K562 (cell line): ENCODE measurements around the gene DHRS12. TPM values are rescaled to one million over a fixed set of nuclear protein-coding genes. Genes with fewer than 3 reads are reported as not detected.
A peak's percentile ranks its signal among the peaks of the same experiment; 100 is the strongest.

Experiments used
- ATF7 ChIP-seq: fragments of 450-650 bp; IDR thresholded peaks from 2 replicates; pipeline ENCODE4 v1.7.1; 2014; ENCODE audit warnings: mild to moderate bottlenecking, moderate library complexity
- BDP1 ChIP-seq: IDR thresholded peaks from 3 replicates; pipeline ENCODE4 v1.6.1; 2011; ENCODE audit not compliant: insufficient read length, insufficient read depth
- BRD4 ChIP-seq: fragments of 200-600 bp; sonication (generic); IDR thresholded peaks from 2 replicates; pipeline ENCODE4 v1.6.1; 2017; ENCODE audit warnings: inconsistent platforms
- CBX1 ChIP-seq: sonication (generic); IDR thresholded peaks from 2 replicates; pipeline ENCODE4 v1.6.1; 2016; ENCODE audit warnings: antibody characterized with exemption, low read depth, mild to moderate bottlenecking
- CBX5 ChIP-seq: IDR thresholded peaks from 2 replicates; pipeline ENCODE4 v1.6.1; 2014; ENCODE audit warnings: low read depth, borderline replicate concordance
- ESRRA ChIP-seq: fragments of 450-650 bp; IDR thresholded peaks from 2 replicates; pipeline ENCODE4 v1.6.1; 2014; ENCODE audit warnings: low read depth, mild to moderate bottlenecking, moderate library complexity, borderline replicate concordance
- KDM1A ChIP-seq, 2 experiments: fragments of 450-650 bp; IDR thresholded peaks; 2 replicates each; pipeline ENCODE4 v1.6.1; 2016; ENCODE audit warnings: mild to moderate bottlenecking in 2 of 2
- KDM4B ChIP-seq, 2 experiments: fragments of 450-650 bp in 1 of 2; sonication (generic) in 1 of 2; IDR thresholded peaks; 2 replicates each; pipeline ENCODE4 v1.6.1; 2016 to 2017; ENCODE audit warnings: borderline replicate concordance in 2 of 2, antibody characterized with exemption in 1 of 2, low read depth in 1 of 2, mild to moderate bottlenecking in 1 of 2
- MEIS2 ChIP-seq: fragments of 450-650 bp; IDR thresholded peaks from 2 replicates; pipeline ENCODE4 v1.6.1; 2014; ENCODE audit warnings: mild to moderate bottlenecking; ENCODE audit not compliant: partially characterized antibody
- NCOA2 ChIP-seq, 2 experiments: fragments of 450-650 bp; IDR thresholded peaks; 2 replicates each; pipeline ENCODE4 v1.6.1; 2018; ENCODE audit warnings: mild to moderate bottlenecking in 2 of 2, moderate library complexity in 1 of 2; ENCODE audit not compliant: partially characterized antibody in 2 of 2
- PBX2 ChIP-seq, 2 experiments: IDR thresholded peaks in 1 of 2; conservative IDR thresholded peaks in 1 of 2; 2 replicates each; pipeline ENCODE4 v1.6.1; 2016; ENCODE audit warnings: low read depth in 2 of 2, mild to moderate bottlenecking in 1 of 2, missing compliant biosample characterization in 1 of 2, missing genetic modification characterization in 1 of 2, moderate library complexity in 1 of 2
- POLR2G ChIP-seq: fragments of 200-400 bp; formaldehyde crosslinking; IDR thresholded peaks from 2 replicates; pipeline ENCODE4 v1.6.1; 2017; ENCODE audit warnings: low read depth, mild to moderate bottlenecking, antibody characterized with exemption, low read length, moderate library complexity
- SNIP1 ChIP-seq: fragments of 450-650 bp; IDR thresholded peaks from 2 replicates; pipeline ENCODE4 v1.7.1; 2017; ENCODE audit warnings: low read depth, mild to moderate bottlenecking
- TAL1 ChIP-seq: fragments of 450-650 bp; IDR thresholded peaks from 2 replicates; pipeline ENCODE4 v1.6.1; 2016; ENCODE audit warnings: mild to moderate bottlenecking
- ZBED1 ChIP-seq: IDR thresholded peaks from 2 replicates; pipeline ENCODE4 v1.6.1; 2014
- ZNF146 ChIP-seq: IDR thresholded peaks from one replicate; pipeline ENCODE4 v1.6.1; 2018; ENCODE audit warnings: missing compliant biosample characterization; ENCODE audit not compliant: unreplicated experiment
- ZNF232 ChIP-seq: sonication (generic); formaldehyde crosslinking; IDR thresholded peaks from 2 replicates; pipeline ENCODE4 v1.8.0; 2022; ENCODE audit warnings: mild to moderate bottlenecking, missing genetic modification reagents
- ZNF311 ChIP-seq: fragments of 250-450 bp; sonication (Bioruptor Pico); IDR thresholded peaks from 2 replicates; pipeline ENCODE4 v1.4.0; 2020; ENCODE audit warnings: mild to moderate bottlenecking, moderate library complexity
- ZNF408 ChIP-seq: fragments of 250-450 bp; sonication (Bioruptor Pico); IDR thresholded peaks from 2 replicates; pipeline ENCODE4 v1.4.0; 2020; ENCODE audit warnings: low read depth, mild to moderate bottlenecking, moderate library complexity
- ZNF586 ChIP-seq: fragments of 450-650 bp; formaldehyde crosslinking; conservative IDR thresholded peaks from 2 replicates; pipeline ENCODE4 v1.4.0; 2020; ENCODE audit warnings: mild to moderate bottlenecking, moderate library complexity
- polyA plus RNA-seq, 8 experiments: library from polyadenylated mRNA; depleted of rRNA in 4 of 8; stranded (reverse) in 5 of 8; unstranded in 3 of 8; fragments of >200 nt; fragmentation: Nextera tagmentation in 2 of 8; fragmentation: Illumina TruSeq in 1 of 8; extraction: Ambion mirVana in 2 of 8; extraction: Trizol in 1 of 8; gene quantifications; 2 replicates each; pipeline versions ENCODE4 v1.2.1 to v1.2.3, GENCODE V29; 2011 to 2014; ENCODE audit warnings: inconsistent platforms in 1 of 8, missing spikeins in 1 of 8
- total RNA-seq, 7 experiments: library from RNA; depleted of rRNA in 6 of 7; stranded (reverse); fragments of >200 nt in 6 of 7; fragmentation: Illumina TruSeq in 2 of 7; extraction: Trizol in 2 of 7; gene quantifications; 2 replicates each; pipeline versions ENCODE4 v1.2.1 to v1.2.3, GENCODE V29; 2011 to 2021; ENCODE audit warnings: low replicate concordance in 1 of 7
- TF ChIP-seq, protein P1 (sequence below): fragments of 250-450 bp; sonication (Bioruptor Pico); IDR thresholded peaks from 2 replicates; pipeline ENCODE4 v1.4.0; 2020

The DHRS12 gene
- total and polyA plus RNA-seq, 9 of the 15 experiments (the other 6 are each of a cell fraction or from before 2014, with no cell fraction given): 0.62 to 2.7 (median 0.98) TPM

DNA sequence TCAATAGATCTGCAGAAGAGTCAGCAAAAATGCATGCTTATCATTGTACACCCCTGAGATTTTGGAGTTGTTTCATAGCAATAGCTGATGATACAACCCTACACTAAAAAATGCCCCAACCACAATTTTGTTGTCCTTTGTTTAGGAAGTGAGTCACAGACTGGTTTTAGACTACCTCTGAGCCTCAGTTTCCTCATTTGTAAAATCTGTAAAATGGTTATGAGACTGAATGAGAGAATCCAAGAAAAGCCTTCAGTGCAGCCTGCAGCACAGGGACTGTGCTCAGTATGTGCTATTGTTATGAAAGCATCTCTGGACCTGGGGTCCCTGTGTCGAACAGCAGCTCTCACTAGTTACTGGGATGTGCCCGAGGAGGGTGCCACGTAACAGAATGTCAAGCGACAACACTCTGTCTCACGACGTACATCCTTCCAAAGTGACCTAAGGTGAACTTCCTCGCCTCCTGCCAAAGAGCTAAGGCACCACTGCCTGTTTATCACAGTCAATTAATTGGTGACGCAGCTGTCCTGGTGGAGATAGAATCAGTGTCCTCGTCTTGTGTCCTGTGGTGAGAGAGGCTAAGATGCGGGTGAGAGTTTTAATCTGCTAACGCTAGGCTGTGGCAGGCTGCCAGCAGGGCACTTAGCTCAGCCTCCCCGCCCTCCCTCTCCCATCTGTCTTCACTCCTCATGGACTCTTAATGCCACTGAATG lies 18.1 kb downstream of the DHRS12 start (continued):
- TF ChIP-seq PBX2 (CRISPR knock-in tag; IDR thresholded peaks at IDR 0.05; ENCODE audit: low read depth) (no peak), PBX2 (tag; conservative IDR thresholded peaks at IDR 0.05; ENCODE audit: low read depth) (peak; percentile 78), ZBED1 (no peak), ZNF146 (CRISPR knock-in tag) (no peak), ZNF311 (CRISPR knock-in tag) (no peak), TAL1 (peak; percentile 63), ZNF408 (CRISPR knock-in tag) (no peak), CBX5 (no peak), CBX1 (no peak), ZNF586 (CRISPR knock-in tag) (no peak), MEIS2 (peak; percentile 87), BDP1 (no peak), BRD4 (no peak), ZNF232 (CRISPR knock-in tag) (no peak), ESRRA (peak; percentile 50; the same call in 1 of the 2 replicates), KDM4B (IDR thresholded peaks at IDR 0.05; ENCODE audit: borderline replicate concordance in 2 of 2, low read depth in 1 of 2) (no peak), POLR2G (no peak), KDM1A (IDR thresholded peaks at IDR 0.05) (peak; percentile 91 to 93), NCOA2 (IDR thresholded peaks at IDR 0.05; ENCODE audit: partially characterized antibody in 2 of 2) (no peak), ATF7 (peak; percentile 74), SNIP1 (no peak)
- TF ChIP-seq, protein P1, sequence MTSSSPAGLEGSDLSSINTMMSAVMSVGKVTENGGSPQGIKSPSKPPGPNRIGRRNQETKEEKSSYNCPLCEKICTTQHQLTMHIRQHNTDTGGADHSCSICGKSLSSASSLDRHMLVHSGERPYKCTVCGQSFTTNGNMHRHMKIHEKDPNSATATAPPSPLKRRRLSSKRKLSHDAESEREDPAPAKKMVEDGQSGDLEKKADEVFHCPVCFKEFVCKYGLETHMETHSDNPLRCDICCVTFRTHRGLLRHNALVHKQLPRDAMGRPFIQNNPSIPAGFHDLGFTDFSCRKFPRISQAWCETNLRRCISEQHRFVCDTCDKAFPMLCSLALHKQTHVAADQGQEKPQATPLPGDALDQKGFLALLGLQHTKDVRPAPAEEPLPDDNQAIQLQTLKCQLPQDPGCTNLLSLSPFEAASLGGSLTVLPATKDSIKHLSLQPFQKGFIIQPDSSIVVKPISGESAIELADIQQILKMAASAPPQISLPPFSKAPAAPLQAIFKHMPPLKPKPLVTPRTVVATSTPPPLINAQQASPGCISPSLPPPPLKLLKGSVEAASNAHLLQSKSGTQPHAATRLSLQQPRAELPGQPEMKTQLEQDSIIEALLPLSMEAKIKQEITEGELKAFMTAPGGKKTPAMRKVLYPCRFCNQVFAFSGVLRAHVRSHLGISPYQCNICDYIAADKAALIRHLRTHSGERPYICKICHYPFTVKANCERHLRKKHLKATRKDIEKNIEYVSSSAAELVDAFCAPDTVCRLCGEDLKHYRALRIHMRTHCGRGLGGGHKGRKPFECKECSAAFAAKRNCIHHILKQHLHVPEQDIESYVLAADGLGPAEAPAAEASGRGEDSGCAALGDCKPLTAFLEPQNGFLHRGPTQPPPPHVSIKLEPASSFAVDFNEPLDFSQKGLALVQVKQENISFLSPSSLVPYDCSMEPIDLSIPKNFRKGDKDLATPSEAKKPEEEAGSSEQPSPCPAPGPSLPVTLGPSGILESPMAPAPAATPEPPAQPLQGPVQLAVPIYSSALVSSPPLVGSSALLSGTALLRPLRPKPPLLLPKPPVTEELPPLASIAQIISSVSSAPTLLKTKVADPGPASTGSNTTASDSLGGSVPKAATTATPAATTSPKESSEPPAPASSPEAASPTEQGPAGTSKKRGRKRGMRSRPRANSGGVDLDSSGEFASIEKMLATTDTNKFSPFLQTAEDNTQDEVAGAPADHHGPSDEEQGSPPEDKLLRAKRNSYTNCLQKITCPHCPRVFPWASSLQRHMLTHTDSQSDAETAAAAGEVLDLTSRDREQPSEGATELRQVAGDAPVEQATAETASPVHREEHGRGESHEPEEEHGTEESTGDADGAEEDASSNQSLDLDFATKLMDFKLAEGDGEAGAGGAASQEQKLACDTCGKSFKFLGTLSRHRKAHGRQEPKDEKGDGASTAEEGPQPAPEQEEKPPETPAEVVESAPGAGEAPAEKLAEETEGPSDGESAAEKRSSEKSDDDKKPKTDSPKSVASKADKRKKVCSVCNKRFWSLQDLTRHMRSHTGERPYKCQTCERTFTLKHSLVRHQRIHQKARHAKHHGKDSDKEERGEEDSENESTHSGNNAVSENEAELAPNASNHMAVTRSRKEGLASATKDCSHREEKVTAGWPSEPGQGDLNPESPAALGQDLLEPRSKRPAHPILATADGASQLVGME (CRISPR knock-in tag): no peak
